Heart right ventricle (tissue), 16 donors: ENCODE results near the gene LEMD3. TPM values are rescaled to one million over a fixed set of nuclear protein-coding genes. Genes with fewer than 3 reads are reported as not detected.

Experiments
- ATAC-seq, 8 donors: fragments of 200-7000 bp; cut with Tn5 transposase; one replicate each; pipeline ENCODE4 v1.9.1; 2020; ENCODE audit warnings: mild to moderate bottlenecking in 8 of 8, moderate library complexity in 8 of 8, moderate number of reproducible peaks in 1 of 8
- DNase-seq, 2 donors: peaks; one replicate each; pipeline ENCODE4 v3.0.0-alpha.2; 2020
- H3K27ac ChIP-seq, 10 donors: fragments of 200-600 bp; sonication (generic) in 2 of 10; one replicate each; pipeline versions ENCODE4 v1.5.0 to v1.8.0; 2020 to 2022; ENCODE audit warnings: mild to moderate bottlenecking in 3 of 10
- H3K27me3 ChIP-seq, 7 donors: fragments of 200-600 bp; one replicate each; pipeline ENCODE4 v1.8.0; 2021 to 2022; ENCODE audit warnings: mild to moderate bottlenecking in 2 of 7
- H3K36me3 ChIP-seq, 9 donors: fragments of 200-600 bp; sonication (generic) in 1 of 9; one replicate each; pipeline versions ENCODE4 v1.5.0 to v1.8.0; 2020 to 2022; ENCODE audit warnings: mild to moderate bottlenecking in 2 of 9
- H3K4me1 ChIP-seq, 9 donors: fragments of 200-600 bp; sonication (generic) in 1 of 9; one replicate each; pipeline versions ENCODE4 v1.5.0 to v1.8.0; 2020 to 2022; ENCODE audit warnings: mild to moderate bottlenecking in 4 of 9
- H3K4me3 ChIP-seq, 10 donors: fragments of 200-600 bp; sonication (generic) in 2 of 10; one replicate each; pipeline versions ENCODE4 v1.5.0 to v1.8.0; 2020 to 2022; ENCODE audit warnings: mild to moderate bottlenecking in 7 of 10, moderate library complexity in 2 of 10
- H3K9me3 ChIP-seq, 11 donors: fragments of 200-600 bp in 10 of 11; sonication (generic) in 2 of 11; one replicate each; pipeline versions ENCODE4 v1.5.0 to v1.8.0; 2013 to 2022; ENCODE audit warnings: mild to moderate bottlenecking in 2 of 11, control low read depth in 1 of 11, moderate library complexity in 1 of 11
- CTCF ChIP-seq, 9 donors: fragments of 200-600 bp; sonication (generic) in 2 of 9; IDR thresholded peaks; one replicate each; pipeline versions ENCODE4 v1.5.0 to v1.8.0; 2021 to 2022; ENCODE audit warnings: antibody characterized with exemption in 9 of 9, mild to moderate bottlenecking in 5 of 9, moderate library complexity in 1 of 9
- WGBS, 2 donors: extraction: QIAGEN DNeasy Blood & Tissue Kit; methylation state at CpG; one replicate each; pipeline ENCODE4 v1.1.7; 2013; ENCODE audit warnings: inconsistent platforms in 1 of 2; 5-methylcytosine and 5-hydroxymethylcytosine counted together
- intact Hi-C, 10 donors: fragments of 100-400 bp; cut with DNase I; formaldehyde crosslinking; loops; one replicate each; pipeline versions ENCODE4 v1.11.1 to v1.14.2; 2022
- polyA plus RNA-seq, 2 donors: library from polyadenylated mRNA; stranded (reverse); fragments of 200-250 nt; gene quantifications; one replicate each; pipeline ENCODE4 v1.2.3, GENCODE V29; 2013
- total RNA-seq, 10 donors: library from RNA; stranded (reverse); fragmentation: NEBNext Ultra II Directional in 3 of 10; extraction: Animal tissue kit (Norgen Biotek cat#: 25700) in 3 of 10; gene quantifications; one replicate each; pipeline versions ENCODE4 v1.2.1 to v1.2.4, GENCODE V29; 2021 to 2023
- donor health status: Arrhythmogenic right ventricular cardiomyopathy.
- donor health status: ischemic (EF 13 %, LVEDD 7.1; RV severe dilation, severe dysfunction).
- donor health status: healthy with polysubstance abuse.
- donor health status: DM: no; HTN: yes; CAD: no.
- donor health status: DM: no; HTN: no; CAD: no.
- donor health status: ischemic (EF 25% LVEDD 6.9; RV normal size, moderate dysfunction).
- donor health status: ischemic (EF 25% LVEDD 5.7; RV mildly dilated, moderate dysfunction).
- donor health status: healthy.
- donor health status: DM: yes; HTN: yes; CAD: no.
- donor health status: Ischemic cardiomyopathy.
- donor health status: ischemic (EF 35%, LVEDD 5.7; RV mildly dilated, moderate dysfunction).
- donor health status: nonischemic (EF 11% LVEDD 7.7; RV severe dilation, severe dysfunction).
- donor health status: DM: yes; HTN: yes; CAD: no.
- donor health status: PGD.
- donor health status: ischemic (EF 29% LVEDD 5.4; RV normal size, mild dysfunction).
- donor health status: nonischemic (EF 23%, LVEDD 6.1; RV moderate dilation, normal function).

Gene LEMD3
- total and polyA plus RNA-seq, 12 donors, result 4.5 to 16.3 (median 11.9) TPM

- no peak overlapping the region for H3K27ac ChIP-seq
- H3K4me1 ChIP-seq, result peaks cover 3 to 68% (median 51%) of the 10 kb centered on the region in 9 donors
- ATAC-seq (no peak), DNase-seq (no peak)
- H3K4me3 ChIP-seq, result peak overlapping the region in 9 of 10 donors; percentile 72 to 99 (median 94)
- peaks cover 0 to 23% (median 0%) of the 10 kb centered on the region in 9 donors for H3K36me3 ChIP-seq
- no peak for TF ChIP-seq CTCF (IDR thresholded peaks at IDR 0.05)
- no peaks in the 10 kb centered on the region for H3K27me3 ChIP-seq
- intact Hi-C loops, result loop anchor here in 5 of 10 donors (2.0 to 5.0 kb wide), 5 partner anchors 35 to 61 kb away; no protein-coding TSS in a partner anchor
- WGBS, 2 donors, result 66 to 67% methylated on average over 3 of the region's 3 CpGs
- no peaks in the 10 kb centered on the region for H3K9me3 ChIP-seq
Observed at GRCh38 chr12:65171870-65172269, 2.5 kb downstream of the LEMD3 start.

- H3K27ac ChIP-seq, result no peak overlapping the region
- intact Hi-C loops, result loop anchor here in 1 of 10 donors (5.0 kb wide), 1 partner anchor 777 kb away; no protein-coding TSS in a partner anchor
- peaks cover 0 to 37% (median 0%) of the 10 kb centered on the region in 9 donors for H3K36me3 ChIP-seq
- H3K9me3 ChIP-seq, result no peaks in the 10 kb centered on the region
- ATAC-seq, result no peak
- DNase-seq, result no peak
- H3K4me1 ChIP-seq, result peaks cover 3 to 67% (median 49%) of the 10 kb centered on the region in 9 donors
- no peak for TF ChIP-seq CTCF (IDR thresholded peaks at IDR 0.05)
- H3K4me3 ChIP-seq, result no peak overlapping the region
- no peaks in the 10 kb centered on the region for H3K27me3 ChIP-seq
Observed at GRCh38 chr12:65175385-65175784, 6.0 kb downstream of the LEMD3 start.

- TF ChIP-seq CTCF (IDR thresholded peaks at IDR 0.05), result no peak
- Histone ChIP-seq H3K36me3 (peaks cover 0 to 21% (median 0%) of the 10 kb centered on the region in 9 donors), H3K9me3 (no peaks in the 10 kb centered on the region), H3K27me3 (no peaks in the 10 kb centered on the region), H3K27ac (no peak overlapping the region), H3K4me1 (peaks cover 0 to 77% (median 31%) of the 10 kb centered on the region in 9 donors), H3K4me3 (no peak overlapping the region)
- WGBS, 2 donors, result 48 to 51% methylated on average over 3 of the region's 3 CpGs
- ATAC-seq (no peak), DNase-seq (no peak)
- intact Hi-C loops, result no loop called here
Observed at GRCh38 chr12:65182012-65182739, 12.8 kb downstream of the LEMD3 start.

GRCh38 chr12:65184176-65184857, 14.9 kb downstream of the LEMD3 start:
- no peak for DNase-seq
- no peak for TF ChIP-seq CTCF (IDR thresholded peaks at IDR 0.05)
- Histone ChIP-seq H3K27me3 (no peaks in the 10 kb centered on the region), H3K36me3 (peaks cover 0 to 8% (median 0%) of the 10 kb centered on the region in 9 donors), H3K4me3 (no peak overlapping the region), H3K4me1 (peaks cover 0 to 96% (median 38%) of the 10 kb centered on the region in 9 donors), H3K9me3 (no peaks in the 10 kb centered on the region), H3K27ac (no peak overlapping the region)
- no peak for ATAC-seq
- 83 to 93% methylated on average over 5 of the region's 5 CpGs for WGBS, 2 donors
- intact Hi-C loops, result no loop called here
